ENCODE data around the gene RIOK1.
"Not testable (repeated sequence)": the region's sequence is repeated elsewhere in the genome, so short reads cannot be mapped to it uniquely, and the experiment has no call there.

RIOK1 gene

GRCh38 chr6:7389451-7390225 is at the start of gene RIOK1, which contains the start of gene CAGE1:
Gene RIOK1, plus strand, starts transcription at chr6:7389808. Its CDS starts 195 bp downstream, at chr6:7390003.
Gene CAGE1, minus strand, starts transcription at chr6:7389742. Its CDS starts 2,569 bp downstream, at chr6:7387173.
- DNase-seq, result peak; percentile 89 to 97 (median 92)

- DNase-seq, result no peak
Measured at GRCh38 chr6:7341271-7341670, 48.3 kb upstream of the RIOK1 start.

GRCh38 chr6:7341989-7342742 is 47.4 kb upstream of the RIOK1 start:
- DNase-seq, result no peak

- DNase-seq, result no peak
Measured at GRCh38 chr6:7343546-7344475, 45.8 kb upstream of the RIOK1 start.

- DNase-seq, result not testable (repeated sequence)
Measured at GRCh38 chr6:7344773-7345450, 44.7 kb upstream of the RIOK1 start.

- DNase-seq, result not testable (repeated sequence)
Measured at GRCh38 chr6:7347551-7347997, 42.0 kb upstream of the RIOK1 start.

- DNase-seq, result not testable (repeated sequence)
Measured at GRCh38 chr6:7350591-7350990, 39.0 kb upstream of the RIOK1 start.

- DNase-seq, result not testable (repeated sequence)
Measured at GRCh38 chr6:7351916-7352315, 37.7 kb upstream of the RIOK1 start.

- DNase-seq, result no peak
Measured at GRCh38 chr6:7367408-7367807, 22.2 kb upstream of the RIOK1 start.

- no peak for DNase-seq
Measured at GRCh38 chr6:7373739-7374138, 15.9 kb upstream of the RIOK1 start.

- no peak for DNase-seq
Measured at GRCh38 chr6:7377961-7378360, 11.6 kb upstream of the RIOK1 start.

GRCh38 chr6:7378740-7379139 is 10.9 kb upstream of the RIOK1 start:
- no peak for DNase-seq

GRCh38 chr6:7381092-7381491 is 8.5 kb upstream of the RIOK1 start:
- no peak for DNase-seq

GRCh38 chr6:7389162-7389450 is 502 bp upstream of the RIOK1 start:
- DNase-seq, result no peak

- no peak for DNase-seq
Measured at GRCh38 chr6:7390226-7390878, 744 bp downstream of the RIOK1 start.

- no peak for DNase-seq
Measured at GRCh38 chr6:7391151-7391550, 1.5 kb downstream of the RIOK1 start.

GRCh38 chr6:7392402-7392801 is 2.8 kb downstream of the RIOK1 start:
- DNase-seq, result no peak

GRCh38 chr6:7401075-7401474 is 11.5 kb downstream of the RIOK1 start:
- no peak for DNase-seq

GRCh38 chr6:7402716-7403115 is 13.1 kb downstream of the RIOK1 start:
- no peak for DNase-seq

- no peak for DNase-seq
Measured at GRCh38 chr6:7404546-7404945, 14.9 kb downstream of the RIOK1 start.

- DNase-seq, result no peak
Measured at GRCh38 chr6:7406743-7407142, 17.1 kb downstream of the RIOK1 start.

GRCh38 chr6:7409740-7410139 is 20.1 kb downstream of the RIOK1 start:
- no peak for DNase-seq
